Lower lobe of right lung (tissue), 2 donors: ENCODE measurements around the gene ENPP1. TPM values are rescaled to one million over a fixed set of nuclear protein-coding genes. Genes with fewer than 3 reads are reported as not detected.
A peak's percentile ranks its signal among the peaks of the same experiment; 100 is the strongest.

Source experiments
- ATAC-seq, 2 donors: fragments of 200-7000 bp; cut with Tn5 transposase; one replicate each; pipeline ENCODE4 v1.9.1; 2020 to 2022; ENCODE audit warnings: mild to moderate bottlenecking in 2 of 2, moderate library complexity in 2 of 2
- DNase-seq: peaks from one replicate; pipeline ENCODE4 v3.0.0-alpha.2; 2020
- H3K27ac ChIP-seq: fragments of 200-600 bp; one replicate; pipeline ENCODE4 v1.8.0; 2022
- H3K27me3 ChIP-seq: fragments of 200-600 bp; one replicate; pipeline ENCODE4 v1.8.0; 2022; ENCODE audit warnings: low read depth
- H3K36me3 ChIP-seq: fragments of 200-600 bp; one replicate; pipeline ENCODE4 v1.8.0; 2022; ENCODE audit warnings: mild to moderate bottlenecking
- H3K4me1 ChIP-seq: fragments of 200-600 bp; one replicate; pipeline ENCODE4 v1.8.0; 2022
- H3K4me3 ChIP-seq: fragments of 200-600 bp; one replicate; pipeline ENCODE4 v1.8.0; 2022; ENCODE audit warnings: mild to moderate bottlenecking
- H3K9me3 ChIP-seq: fragments of 200-600 bp; one replicate; pipeline ENCODE4 v1.8.0; 2022
- intact Hi-C: fragments of 100-400 bp; cut with DNase I; formaldehyde crosslinking; loops from one replicate; pipeline ENCODE4 v1.11.0; 2022
- total RNA-seq: library from RNA; stranded (reverse); fragmentation: NEBNext Ultra II Directional; extraction: Animal tissue kit (Norgen Biotek cat#: 25700); gene quantifications from one replicate; pipeline ENCODE4 v1.2.1, GENCODE V29; 2021
- TF ChIP-seq, protein P1 (sequence below): fragments of 200-600 bp; IDR thresholded peaks from one replicate; pipeline ENCODE4 v1.8.0; 2022; ENCODE audit warnings: antibody characterized with exemption, mild to moderate bottlenecking
- donor health status: DM: no; HTN: yes; CAD: no; lungs with severe emphysema.

The ENPP1 gene
- total RNA-seq, 1 donor from 2014 or later, result 3.3 TPM

DNA sequence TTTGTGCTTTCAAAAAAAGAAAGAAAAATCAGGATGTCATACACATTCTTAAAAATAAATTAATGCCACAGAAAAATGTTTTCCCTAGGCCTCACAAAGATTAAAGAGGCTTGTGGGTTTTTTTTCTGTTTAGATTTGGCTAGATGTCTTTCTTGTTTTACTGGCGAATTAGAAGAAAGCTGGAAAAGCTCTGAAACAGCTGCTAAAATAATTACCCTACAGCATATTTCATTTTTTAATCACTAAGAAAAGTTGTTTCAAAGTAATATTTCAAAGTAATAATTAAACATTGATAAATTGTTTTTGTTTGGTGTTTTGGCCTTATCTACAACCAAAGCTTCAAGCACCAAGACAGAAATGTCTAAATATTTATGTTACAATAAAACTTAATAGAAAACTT is 3.7 kb upstream of the ENPP1 start:
- H3K27me3 ChIP-seq, result no peaks in the 10 kb centered on the region
- peaks cover 12% of the 10 kb centered on the region for H3K4me1 ChIP-seq
- intact Hi-C loops, result no loop called here
- no peak for DNase-seq
- H3K36me3 ChIP-seq, result no peaks in the 10 kb centered on the region
- no peaks in the 10 kb centered on the region for H3K9me3 ChIP-seq
- no peak overlapping the region for H3K27ac ChIP-seq
- TF ChIP-seq, protein P1, sequence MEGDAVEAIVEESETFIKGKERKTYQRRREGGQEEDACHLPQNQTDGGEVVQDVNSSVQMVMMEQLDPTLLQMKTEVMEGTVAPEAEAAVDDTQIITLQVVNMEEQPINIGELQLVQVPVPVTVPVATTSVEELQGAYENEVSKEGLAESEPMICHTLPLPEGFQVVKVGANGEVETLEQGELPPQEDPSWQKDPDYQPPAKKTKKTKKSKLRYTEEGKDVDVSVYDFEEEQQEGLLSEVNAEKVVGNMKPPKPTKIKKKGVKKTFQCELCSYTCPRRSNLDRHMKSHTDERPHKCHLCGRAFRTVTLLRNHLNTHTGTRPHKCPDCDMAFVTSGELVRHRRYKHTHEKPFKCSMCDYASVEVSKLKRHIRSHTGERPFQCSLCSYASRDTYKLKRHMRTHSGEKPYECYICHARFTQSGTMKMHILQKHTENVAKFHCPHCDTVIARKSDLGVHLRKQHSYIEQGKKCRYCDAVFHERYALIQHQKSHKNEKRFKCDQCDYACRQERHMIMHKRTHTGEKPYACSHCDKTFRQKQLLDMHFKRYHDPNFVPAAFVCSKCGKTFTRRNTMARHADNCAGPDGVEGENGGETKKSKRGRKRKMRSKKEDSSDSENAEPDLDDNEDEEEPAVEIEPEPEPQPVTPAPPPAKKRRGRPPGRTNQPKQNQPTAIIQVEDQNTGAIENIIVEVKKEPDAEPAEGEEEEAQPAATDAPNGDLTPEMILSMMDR, result no peak
- ATAC-seq, result no peak
- H3K4me3 ChIP-seq, result no peak overlapping the region

DNA sequence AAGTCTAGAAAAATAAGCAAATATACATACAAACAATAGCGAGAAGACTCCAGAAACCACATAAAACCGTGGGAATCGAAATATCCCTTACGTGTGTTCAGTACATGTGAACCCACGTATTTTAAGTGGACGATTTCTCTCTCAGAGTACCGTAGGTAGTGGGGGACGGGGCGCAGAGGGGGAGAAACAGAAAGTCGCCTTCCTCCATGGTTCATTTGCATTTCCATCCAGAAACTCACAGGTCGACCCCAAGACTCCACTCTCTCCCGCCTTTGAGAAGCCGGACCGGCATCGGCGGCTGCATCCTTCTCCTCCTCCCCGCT is 538 bp upstream of the ENPP1 start:
- TF ChIP-seq, protein P1, result no peak
- no peak for ATAC-seq

DNA sequence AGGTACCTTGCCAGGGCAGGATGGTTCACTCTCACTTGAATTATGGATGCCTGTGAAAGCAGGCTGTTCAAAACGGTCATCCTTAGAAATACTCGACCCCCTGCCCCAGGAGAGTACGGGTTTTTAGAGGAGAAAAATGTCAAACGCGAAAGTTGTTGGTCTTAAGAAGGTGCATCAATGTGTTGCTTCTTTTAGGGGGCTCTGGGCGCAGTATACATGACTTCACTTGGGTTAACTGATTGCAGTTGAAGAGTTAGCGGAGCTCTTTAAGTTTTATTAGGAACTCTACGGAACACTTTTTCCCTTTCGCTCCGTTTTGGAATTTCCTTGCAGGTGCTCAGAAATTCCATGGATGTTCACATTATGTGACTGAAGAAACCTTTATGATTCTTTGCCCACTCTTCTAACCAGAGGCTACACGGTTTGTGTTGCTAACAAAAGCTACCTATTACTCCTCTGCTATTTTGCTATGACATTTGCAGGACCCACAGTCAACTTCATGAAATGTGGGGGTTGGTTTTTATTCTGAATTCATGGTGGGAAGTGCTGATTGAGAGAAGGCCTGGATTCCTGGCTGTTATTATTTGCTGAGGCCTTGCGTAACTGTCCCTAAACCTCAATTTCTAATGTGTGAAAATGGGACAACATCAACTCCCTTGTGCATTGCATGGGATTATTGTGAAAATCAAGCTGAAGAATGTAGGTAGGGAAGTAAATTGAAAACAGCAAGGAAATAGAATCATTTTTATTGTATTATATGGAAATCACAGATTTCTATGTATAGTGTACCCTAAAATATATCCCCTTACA is 845 bp downstream of the ENPP1 start:
- H3K27ac ChIP-seq, result no peak overlapping the region
- peak overlapping the region; percentile 64 for H3K4me3 ChIP-seq
- peaks cover 12% of the 10 kb centered on the region for H3K4me1 ChIP-seq
- H3K27me3 ChIP-seq, result no peaks in the 10 kb centered on the region
- H3K9me3 ChIP-seq, result no peaks in the 10 kb centered on the region
- DNase-seq, result no peak
- TF ChIP-seq, protein P1, result no peak
- no peaks in the 10 kb centered on the region for H3K36me3 ChIP-seq
- no peak for ATAC-seq
- intact Hi-C loops, result no loop called here

More for the DNA sequence above, 538 bp upstream of the ENPP1 start:
- Histone ChIP-seq H3K27ac (no peak overlapping the region), H3K4me3 (peak overlapping the region; percentile 64), H3K4me1 (peaks cover 12% of the 10 kb centered on the region), H3K9me3 (no peaks in the 10 kb centered on the region), H3K36me3 (no peaks in the 10 kb centered on the region), H3K27me3 (no peaks in the 10 kb centered on the region)
- intact Hi-C loops, result no loop called here
- DNase-seq, result no peak

DNA sequence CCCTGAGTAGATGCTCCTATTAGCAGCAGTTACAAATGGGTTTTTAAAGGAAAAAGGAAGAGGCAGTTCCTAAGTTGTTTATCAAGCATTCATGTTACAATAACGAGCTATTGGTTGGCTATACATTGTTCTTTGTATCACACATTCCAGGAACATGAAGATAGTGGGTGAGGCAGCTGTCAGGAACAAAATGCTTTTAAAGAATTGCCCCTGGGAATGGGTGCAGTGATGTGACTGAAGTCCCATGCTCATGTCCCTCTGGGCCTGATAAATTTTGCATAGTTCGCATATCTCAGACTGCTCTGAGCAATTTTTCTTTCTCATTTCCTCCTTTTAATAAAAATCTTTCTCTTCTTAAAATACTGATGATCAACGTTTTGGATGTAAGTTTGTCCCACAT is 3.7 kb downstream of the ENPP1 start:
- no peaks in the 10 kb centered on the region for H3K36me3 ChIP-seq
- DNase-seq (no peak), ATAC-seq (no peak)
- TF ChIP-seq, protein P1, result no peak
- H3K9me3 ChIP-seq, result no peaks in the 10 kb centered on the region
- H3K27ac ChIP-seq, result no peak overlapping the region
- H3K4me1 ChIP-seq, result peaks cover 12% of the 10 kb centered on the region
- intact Hi-C loops, result no loop called here
- no peak overlapping the region for H3K4me3 ChIP-seq
- H3K27me3 ChIP-seq, result no peaks in the 10 kb centered on the region

DNA sequence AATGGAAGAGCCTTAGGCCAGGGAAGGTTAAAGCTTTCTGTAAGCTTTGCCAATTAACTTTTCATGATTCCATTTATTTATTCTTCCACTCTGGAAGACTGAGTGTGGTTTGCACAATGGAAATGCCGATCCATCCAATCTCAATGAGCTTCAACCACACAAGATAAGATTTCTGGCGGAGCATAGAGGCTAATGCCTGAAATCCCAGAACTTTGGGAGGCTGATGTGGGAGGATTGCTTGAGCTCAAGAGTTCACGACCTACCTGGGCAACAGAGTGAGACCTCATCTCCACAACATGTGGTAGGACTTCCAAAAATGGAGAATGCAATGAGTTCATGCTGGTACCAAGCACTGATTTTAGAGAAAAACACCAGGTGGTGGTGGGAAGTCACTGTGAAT is 6.2 kb downstream of the ENPP1 start:
- TF ChIP-seq, protein P1, result no peak
- Histone ChIP-seq H3K4me1 (no peaks in the 10 kb centered on the region), H3K27ac (no peak overlapping the region), H3K36me3 (no peaks in the 10 kb centered on the region), H3K27me3 (no peaks in the 10 kb centered on the region), H3K9me3 (no peaks in the 10 kb centered on the region), H3K4me3 (no peak overlapping the region)
- intact Hi-C loops, result no loop called here
- DNase-seq (no peak), ATAC-seq (no peak)
